GM23248 (cell line): ENCODE measurements around the gene IL17REL.

Source experiments
- EZH2 ChIP-seq: fragments of 200-600 bp; sonication (generic); IDR thresholded peaks from 2 replicates; pipeline ENCODE4 v1.6.1; 2018; ENCODE audit warnings: antibody characterized with exemption, mild to moderate bottlenecking; ENCODE audit not compliant: insufficient read depth, poor library complexity, severe bottlenecking
- EZH2phosphoT487 ChIP-seq: fragments of 200-600 bp; sonication (generic); IDR thresholded peaks from 2 replicates; pipeline ENCODE4 v1.6.1; 2018; ENCODE audit warnings: antibody characterized with exemption, moderate library complexity, mild to moderate bottlenecking, low read depth; ENCODE audit not compliant: insufficient read depth

DNA sequence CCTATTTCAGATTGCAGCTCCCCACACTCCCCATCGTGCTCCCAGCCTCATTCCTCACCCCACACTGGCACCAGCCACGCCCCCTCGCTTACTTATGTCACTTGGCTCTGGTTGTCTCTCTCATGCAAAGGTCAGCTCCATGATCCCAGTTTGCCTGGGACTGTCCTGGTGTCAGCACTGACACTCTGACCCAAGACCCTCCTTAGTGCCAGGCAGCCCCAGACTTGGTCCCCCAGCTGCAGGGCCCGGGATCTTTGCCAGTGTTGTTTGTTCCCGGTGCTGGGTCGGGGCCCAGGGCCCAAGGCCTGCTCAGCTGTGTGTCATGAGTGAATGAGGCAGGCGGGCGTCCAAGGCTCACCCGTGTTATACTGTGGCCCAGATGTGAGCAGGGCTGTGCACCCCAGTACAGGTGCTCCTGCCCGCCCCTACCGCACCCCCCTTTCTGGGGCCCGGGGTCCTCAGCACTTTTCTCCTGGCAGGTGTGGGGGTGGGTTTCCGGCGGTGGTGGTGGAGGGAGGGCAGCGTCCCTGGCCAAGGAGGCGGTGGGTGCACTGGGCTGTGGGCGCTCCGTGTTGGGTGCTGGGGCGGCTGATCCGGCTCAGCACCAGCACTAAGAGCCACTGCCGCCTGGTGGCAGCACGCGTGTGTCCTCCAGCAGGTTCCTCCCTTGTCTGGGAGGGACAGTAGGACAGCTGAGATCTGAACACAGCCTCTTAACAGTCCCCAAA, 19.5 kb downstream of the IL17REL start:
- TF ChIP-seq EZH2 (no peak), EZH2phosphoT487 (no peak)
